Prostate gland (tissue), 2 donors: ENCODE data around the gene CALML3. TPM values are rescaled to one million over a fixed set of nuclear protein-coding genes. Genes with fewer than 3 reads are reported as not detected.

Source experiments
- DNase-seq: peaks from one replicate; pipeline ENCODE4 v3.0.0-alpha.2; 2019; ENCODE audit warnings: low spot score
- H3K27ac ChIP-seq, 2 donors: fragments of 200-600 bp; sonication (generic); 2 replicates each; pipeline ENCODE4 v1.5.1; 2017 to 2019
- H3K27me3 ChIP-seq: fragments of 200-600 bp; sonication (generic); replicated peaks from 2 replicates; pipeline ENCODE4 v1.5.1; 2019; ENCODE audit not compliant: insufficient read depth
- H3K36me3 ChIP-seq, 2 donors: fragments of 200-600 bp; sonication (generic); 1 replicate in 1 of 2; 2 replicates in 1 of 2; pipeline versions ENCODE4 v1.5.1 to v1.8.1; 2017 to 2019
- H3K4me1 ChIP-seq: fragments of 200-600 bp; sonication (generic); replicated peaks from 2 replicates; pipeline ENCODE4 v1.5.1; 2019
- H3K4me3 ChIP-seq, 2 donors: fragments of 200-600 bp; sonication (generic); 2 replicates each; pipeline ENCODE4 v1.5.1; 2017 to 2019
- H3K9me3 ChIP-seq: fragments of 200-600 bp; sonication (generic); 2 replicates; pipeline ENCODE4 v1.5.1; 2017
- POLR2A ChIP-seq: fragments of 450-650 bp; IDR thresholded peaks from one replicate; pipeline ENCODE4 v1.6.1; 2016; ENCODE audit warnings: antibody characterized with exemption, mild to moderate bottlenecking
- POLR2AphosphoS5 ChIP-seq: sonication (generic); formaldehyde crosslinking; IDR thresholded peaks from one replicate; pipeline ENCODE4 v1.6.1; 2017; ENCODE audit warnings: antibody characterized with exemption
- WGBS: methylation state at CpG from one replicate; pipeline ENCODE4 v1.1.5; 2018; 5-methylcytosine and 5-hydroxymethylcytosine counted together
- intact Hi-C: fragments of 100-400 bp; cut with DNase I; formaldehyde crosslinking; loops from one replicate; pipeline ENCODE4 v1.14.2; 2022
- total RNA-seq, 2 donors: library from RNA; depleted of rRNA; stranded (reverse); fragments of >200 nt; gene quantifications; one replicate each; pipeline ENCODE4 v1.1.0, GENCODE V29; 2016
- TF ChIP-seq, protein P1 (sequence below), 4 experiments: fragments of 200-600 bp in 2 of 4; fragments of 450-650 bp in 2 of 4; sonication (generic) in 2 of 4; IDR thresholded peaks; 1 replicate in 3 of 4; 2 replicates in 1 of 4; pipeline ENCODE4 v1.5.1; 2016 to 2019; ENCODE audit warnings: antibody characterized with exemption in 4 of 4, mild to moderate bottlenecking in 2 of 4, moderate library complexity in 2 of 4

CALML3 gene
- total RNA-seq, 2 donors from 2014 or later: 1.6 to 8.0 TPM

DNA sequence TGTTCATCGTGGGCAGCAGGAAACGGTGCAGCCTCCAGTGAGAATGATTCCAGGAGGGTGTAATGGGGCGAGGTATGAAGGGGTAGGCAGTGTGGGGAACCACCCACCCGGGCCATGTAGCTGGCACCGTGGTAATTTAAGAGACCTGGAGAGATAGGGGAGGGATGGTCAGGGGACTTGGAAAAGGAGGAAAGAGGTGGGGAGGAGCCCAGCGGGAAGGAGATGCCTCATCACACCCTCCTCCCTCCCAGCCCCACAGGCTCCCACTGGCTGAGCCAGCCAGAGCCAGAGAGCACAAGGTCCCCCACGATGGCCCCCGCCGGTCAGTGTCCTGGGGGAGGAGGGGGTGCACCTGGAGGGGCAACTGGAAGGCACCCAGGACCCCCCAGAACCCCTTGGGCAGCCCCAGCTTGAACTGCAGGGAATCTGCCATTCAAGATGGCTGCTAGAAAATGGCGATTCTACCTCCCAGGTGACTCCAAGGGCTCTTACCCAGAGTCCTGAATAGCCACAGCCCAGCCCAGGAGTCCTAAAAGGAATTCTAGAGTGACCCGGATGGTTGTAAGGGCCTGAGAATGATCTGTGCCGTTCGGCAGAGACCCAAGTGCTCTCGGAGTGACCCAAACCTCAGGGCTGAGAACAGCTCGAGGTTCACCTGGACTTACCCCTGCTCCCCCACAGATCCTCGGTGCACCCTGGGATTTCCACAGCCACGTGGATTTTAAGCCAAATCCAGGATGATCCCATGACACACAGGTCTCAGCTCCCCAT, 28.8 kb downstream of the CALML3 start:
- DNase-seq: no peak
- Histone ChIP-seq H3K27me3 (no peaks in the 10 kb centered on the region), H3K4me1 (peaks cover 40% of the 10 kb centered on the region), H3K27ac (peak overlapping the region; percentile 43 to 81), H3K9me3 (no peaks in the 10 kb centered on the region), H3K4me3 (no peak overlapping the region), H3K36me3 (no peaks in the 10 kb centered on the region)
- 67% methylated on average over 17 of the region's 17 CpGs for WGBS
- no peak for TF ChIP-seq POLR2A
- TF ChIP-seq, protein P1, sequence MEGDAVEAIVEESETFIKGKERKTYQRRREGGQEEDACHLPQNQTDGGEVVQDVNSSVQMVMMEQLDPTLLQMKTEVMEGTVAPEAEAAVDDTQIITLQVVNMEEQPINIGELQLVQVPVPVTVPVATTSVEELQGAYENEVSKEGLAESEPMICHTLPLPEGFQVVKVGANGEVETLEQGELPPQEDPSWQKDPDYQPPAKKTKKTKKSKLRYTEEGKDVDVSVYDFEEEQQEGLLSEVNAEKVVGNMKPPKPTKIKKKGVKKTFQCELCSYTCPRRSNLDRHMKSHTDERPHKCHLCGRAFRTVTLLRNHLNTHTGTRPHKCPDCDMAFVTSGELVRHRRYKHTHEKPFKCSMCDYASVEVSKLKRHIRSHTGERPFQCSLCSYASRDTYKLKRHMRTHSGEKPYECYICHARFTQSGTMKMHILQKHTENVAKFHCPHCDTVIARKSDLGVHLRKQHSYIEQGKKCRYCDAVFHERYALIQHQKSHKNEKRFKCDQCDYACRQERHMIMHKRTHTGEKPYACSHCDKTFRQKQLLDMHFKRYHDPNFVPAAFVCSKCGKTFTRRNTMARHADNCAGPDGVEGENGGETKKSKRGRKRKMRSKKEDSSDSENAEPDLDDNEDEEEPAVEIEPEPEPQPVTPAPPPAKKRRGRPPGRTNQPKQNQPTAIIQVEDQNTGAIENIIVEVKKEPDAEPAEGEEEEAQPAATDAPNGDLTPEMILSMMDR (IDR thresholded peaks at IDR 0.05): no peak
- intact Hi-C loops: loop anchor here (10.0 kb wide), 1 partner anchor 61 kb away; no protein-coding TSS in a partner anchor

DNA sequence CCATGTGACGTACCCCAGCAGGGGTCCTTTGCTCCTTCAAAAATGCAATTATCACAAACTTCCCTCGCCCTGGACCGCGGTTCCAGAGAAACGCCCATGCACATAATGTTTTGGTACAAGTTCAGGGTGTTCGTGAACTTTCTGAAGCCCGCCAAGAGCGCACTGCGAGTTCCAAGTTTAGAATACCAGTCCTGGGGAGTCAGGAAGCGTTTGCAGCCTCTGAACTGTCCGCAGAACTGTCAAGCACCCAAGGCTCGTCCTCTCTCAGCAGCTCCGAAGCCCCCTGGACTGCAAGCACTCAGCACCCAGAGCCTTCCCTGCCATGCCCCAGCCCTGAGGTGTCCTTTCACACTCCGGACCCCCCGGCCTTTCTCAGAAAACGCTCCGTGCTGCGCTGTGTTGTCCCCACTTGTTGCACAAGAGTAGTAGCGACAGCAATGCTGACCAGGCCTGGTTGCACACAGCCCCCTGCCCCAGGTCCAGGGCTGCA, 30.3 kb downstream of the CALML3 start:
- 63% methylated on average over 19 of the region's 19 CpGs for WGBS
- intact Hi-C loops: loop anchor here (5.0 to 10.0 kb wide), 2 partner anchors 60 to 108 kb away; no protein-coding TSS in a partner anchor
- no peaks in the 10 kb centered on the region for H3K9me3 ChIP-seq
- H3K36me3 ChIP-seq: no peaks in the 10 kb centered on the region
- TF ChIP-seq, protein P1 (IDR thresholded peaks at IDR 0.05): no peak
- TF ChIP-seq POLR2A (no peak), POLR2AphosphoS5 (no peak)
- H3K27ac ChIP-seq: peak overlapping the region; percentile 43 to 81
- no peak overlapping the region for H3K4me3 ChIP-seq
- H3K27me3 ChIP-seq: no peaks in the 10 kb centered on the region
- DNase-seq: no peak
- H3K4me1 ChIP-seq: peaks cover 34% of the 10 kb centered on the region

DNA sequence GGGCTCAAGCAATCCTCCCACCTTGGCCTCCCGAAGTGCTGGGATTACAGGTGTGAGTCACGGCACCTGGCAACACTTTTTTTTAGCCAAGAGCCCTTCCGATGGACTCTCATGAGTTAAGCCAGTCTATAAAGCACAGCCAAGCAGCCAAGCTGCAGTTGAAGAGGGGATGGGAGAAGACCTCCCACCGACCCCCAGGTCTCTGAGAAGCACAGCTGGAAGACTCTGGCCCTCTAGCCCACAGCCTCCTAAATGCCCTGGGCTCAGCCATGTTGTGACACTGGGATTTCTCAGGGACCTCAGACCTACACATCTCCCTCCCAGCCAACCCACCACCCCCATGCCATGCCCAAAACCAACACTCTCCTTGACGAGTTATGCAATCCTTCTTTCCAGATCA, 31.1 kb downstream of the CALML3 start:
- WGBS: 90% methylated on average over 5 of the region's 5 CpGs

DNA sequence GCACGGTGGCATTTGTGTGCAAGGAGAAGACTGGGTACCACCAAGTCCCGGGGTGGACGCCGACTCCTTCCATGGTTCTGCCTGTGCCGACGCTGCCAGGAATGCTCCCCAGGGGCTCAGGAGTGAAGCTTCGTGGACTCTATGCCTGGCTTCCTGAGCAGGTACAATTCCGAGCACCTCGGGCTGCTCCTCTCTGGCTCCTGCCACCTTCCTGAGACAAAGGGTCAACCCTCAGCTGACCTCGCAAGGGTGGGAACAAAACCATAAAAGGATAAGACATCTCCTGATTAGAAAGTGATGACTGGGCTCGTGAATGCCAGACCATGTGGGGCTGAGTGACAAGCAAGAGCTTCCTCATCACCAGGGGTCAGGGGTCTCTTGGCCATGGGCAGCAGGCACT, 31.8 kb downstream of the CALML3 start:
- H3K9me3 ChIP-seq: no peaks in the 10 kb centered on the region
- peaks cover 25% of the 10 kb centered on the region for H3K4me1 ChIP-seq
- intact Hi-C loops: loop anchor here (5.0 to 10.0 kb wide), 2 partner anchors 58 to 109 kb away; no protein-coding TSS in a partner anchor
- TF ChIP-seq POLR2A: no peak
- no peak for TF ChIP-seq POLR2AphosphoS5
- TF ChIP-seq, protein P1 (IDR thresholded peaks at IDR 0.05): no peak
- H3K4me3 ChIP-seq: no peak overlapping the region
- no peak for DNase-seq
- WGBS: 87% methylated on average over 11 of the region's 11 CpGs
- no peaks in the 10 kb centered on the region for H3K36me3 ChIP-seq
- no peaks in the 10 kb centered on the region for H3K27me3 ChIP-seq
- peak overlapping the region in 1 of 2 donors; percentile 25 for H3K27ac ChIP-seq

More for the DNA sequence above, 31.1 kb downstream of the CALML3 start:
- Histone ChIP-seq H3K4me1 (peaks cover 30% of the 10 kb centered on the region), H3K4me3 (no peak overlapping the region), H3K36me3 (no peaks in the 10 kb centered on the region), H3K9me3 (no peaks in the 10 kb centered on the region), H3K27ac (peak overlapping the region; percentile 43 to 81), H3K27me3 (no peaks in the 10 kb centered on the region)
- intact Hi-C loops: loop anchor here (5.0 to 10.0 kb wide), 2 partner anchors 59 to 109 kb away; no protein-coding TSS in a partner anchor
- TF ChIP-seq, protein P1 (IDR thresholded peaks at IDR 0.05): no peak
- no peak for TF ChIP-seq POLR2A
- no peak for DNase-seq
